Calu3 (cell line): Measurements from ENCODE around the gene CYLD. TPM values are rescaled to one million over a fixed set of nuclear protein-coding genes. Genes with fewer than 3 reads are reported as not detected.

Experiments used
- BruUV-seq: library from RNA; stranded (reverse); fragments of 400-500 nt; replicated peaks from 2 replicates; lab custom pipeline; 2021; lab: Mats Ljungman, UMichigan
- CTCF ChIA-PET: fragments of 300-600 bp; sonication (Branson Sonifier 250); formaldehyde crosslinking; loops from one replicate; lab custom pipeline; 2022; ENCODE audit warnings: antibody characterized with exemption; lab: Charles Lee
- DNase-seq: peaks from one replicate; pipeline ENCODE4 v3.0.0; 2022
- H3K27ac Mint-ChIP-seq: one replicate; pipeline ENCODE4 v1.8.0; 2022; ENCODE audit warnings: mixed read lengths; ENCODE audit not compliant: unreplicated experiment
- H3K27me3 Mint-ChIP-seq: one replicate; pipeline ENCODE4 v1.8.0; 2022; ENCODE audit warnings: mixed read lengths; ENCODE audit not compliant: unreplicated experiment
- H3K36me3 Mint-ChIP-seq: one replicate; pipeline ENCODE4 v1.8.0; 2022; ENCODE audit warnings: mild to moderate bottlenecking, moderate library complexity, mixed read lengths; ENCODE audit not compliant: insufficient read depth, unreplicated experiment
- H3K4me1 Mint-ChIP-seq: one replicate; pipeline ENCODE4 v1.8.0; 2022; ENCODE audit warnings: mild to moderate bottlenecking, low read depth, mixed read lengths; ENCODE audit not compliant: unreplicated experiment
- H3K4me3 Mint-ChIP-seq: one replicate; pipeline ENCODE4 v1.8.0; 2022; ENCODE audit warnings: mild to moderate bottlenecking, low read depth, moderate library complexity, mixed read lengths; ENCODE audit not compliant: unreplicated experiment
- H3K9me3 Mint-ChIP-seq: one replicate; pipeline ENCODE4 v1.8.0; 2022; ENCODE audit warnings: low read depth, mixed read lengths; ENCODE audit not compliant: unreplicated experiment
- intact Hi-C: fragments of 100-400 bp; cut with micrococcal nuclease; formaldehyde crosslinking; loops from one replicate; pipeline ENCODE4 v1.10.0; 2022; ENCODE audit not compliant: unreplicated experiment
- total RNA-seq: library from RNA; stranded (reverse); gene quantifications from 2 replicates; pipeline ENCODE4 v1.2.3, GENCODE V29; 2022
- TF ChIP-seq, protein P1 (sequence below): fragments of 200-600 bp; IDR thresholded peaks from one replicate; pipeline ENCODE4 v1.8.0; 2022; ENCODE audit warnings: antibody characterized with exemption; ENCODE audit not compliant: unreplicated experiment

CYLD gene
- total RNA-seq, 1 experiment from 2014 or later = 31.8 TPM

DNA sequence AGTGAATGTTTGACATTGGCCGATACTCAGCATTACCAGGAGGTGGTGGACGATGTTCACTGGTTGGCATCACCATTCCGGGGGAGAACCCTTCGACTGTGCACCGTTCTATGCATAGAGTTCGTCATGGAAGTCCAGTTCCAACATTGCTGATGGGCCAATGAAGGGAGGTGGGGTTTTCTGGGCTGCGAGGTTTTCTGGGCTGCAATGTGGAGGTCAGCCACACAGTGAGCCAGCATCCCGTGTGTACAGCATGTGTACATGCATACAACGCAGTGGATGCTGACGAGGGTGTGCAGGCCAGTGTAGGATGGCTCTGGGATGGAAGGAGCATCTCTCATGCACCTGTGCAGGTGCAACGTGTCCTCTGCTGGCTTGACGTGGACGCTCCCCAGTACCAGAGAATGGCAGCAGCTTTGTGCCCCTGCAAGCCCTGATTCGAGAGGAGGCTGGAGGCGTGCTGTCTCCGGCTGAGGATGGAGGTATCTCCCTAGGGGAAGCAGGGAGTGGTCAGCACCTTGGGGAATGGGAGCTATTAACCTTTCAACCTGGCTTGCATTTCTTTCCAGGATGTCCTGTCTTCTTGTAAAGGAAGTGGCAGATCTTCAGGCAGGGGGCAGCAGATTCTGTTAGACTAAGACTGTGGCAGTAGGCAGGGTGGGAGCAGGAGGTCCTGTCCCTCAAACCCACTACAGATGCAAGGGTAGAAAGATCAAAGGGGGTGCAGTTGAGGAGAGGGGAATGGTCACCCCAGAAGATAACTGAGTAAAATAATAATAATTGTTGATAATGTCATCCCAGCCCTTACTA is 98.2 kb downstream of the CYLD start:
- H3K27me3 Mint-ChIP-seq = peaks cover 52% of the 10 kb centered on the region
- DNase-seq = no peak

DNA sequence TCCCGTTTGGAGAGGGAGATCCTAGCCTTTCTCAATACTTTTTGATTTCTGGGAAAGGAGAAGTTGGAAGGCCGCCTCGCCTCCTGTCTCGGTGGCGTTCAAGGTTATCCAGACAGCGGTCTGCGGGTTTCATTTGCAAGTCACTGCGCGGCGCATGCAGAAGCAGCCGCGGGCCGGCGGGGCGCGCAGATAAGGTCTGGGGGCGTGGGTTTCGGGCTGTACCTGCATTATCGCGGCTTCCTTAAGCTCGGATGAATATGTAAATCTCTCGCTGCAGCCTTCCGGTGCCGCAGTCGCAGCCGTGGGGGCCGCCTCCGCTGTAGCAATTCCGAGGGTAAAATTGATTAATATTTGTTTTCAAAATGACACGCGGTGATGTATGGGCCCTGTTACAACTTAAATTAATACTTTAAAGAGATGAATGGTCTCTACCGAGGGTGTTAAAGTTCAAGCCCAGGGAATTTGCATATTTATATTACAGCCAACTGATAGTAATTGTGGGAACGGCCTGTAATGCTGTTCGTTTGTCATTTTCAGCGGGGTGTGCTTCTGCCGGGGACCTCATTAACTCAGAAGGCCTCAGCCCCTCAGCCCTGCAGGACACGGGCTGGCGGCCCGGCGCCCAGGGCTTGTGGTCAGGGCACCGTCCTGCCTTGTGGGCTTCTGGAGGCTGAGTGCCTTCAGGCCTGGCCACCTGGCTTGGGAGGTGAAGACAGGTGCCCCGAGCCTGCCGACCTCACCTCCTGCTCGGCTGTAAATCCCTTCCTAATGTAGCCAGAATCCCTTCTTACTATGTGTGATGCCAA is 99.4 kb downstream of the CYLD start:
- Mint-ChIP-seq H3K36me3 (no peaks in the 10 kb centered on the region), H3K4me1 (no peaks in the 10 kb centered on the region), H3K9me3 (no peaks in the 10 kb centered on the region), H3K27me3 (peaks cover 53% of the 10 kb centered on the region), H3K4me3 (peak overlapping the region; percentile 49), H3K27ac (no peak overlapping the region)
- no peak for DNase-seq
- CTCF ChIA-PET = no interaction called here
- BruUV-seq = no TSS peak
- TF ChIP-seq, protein P1, sequence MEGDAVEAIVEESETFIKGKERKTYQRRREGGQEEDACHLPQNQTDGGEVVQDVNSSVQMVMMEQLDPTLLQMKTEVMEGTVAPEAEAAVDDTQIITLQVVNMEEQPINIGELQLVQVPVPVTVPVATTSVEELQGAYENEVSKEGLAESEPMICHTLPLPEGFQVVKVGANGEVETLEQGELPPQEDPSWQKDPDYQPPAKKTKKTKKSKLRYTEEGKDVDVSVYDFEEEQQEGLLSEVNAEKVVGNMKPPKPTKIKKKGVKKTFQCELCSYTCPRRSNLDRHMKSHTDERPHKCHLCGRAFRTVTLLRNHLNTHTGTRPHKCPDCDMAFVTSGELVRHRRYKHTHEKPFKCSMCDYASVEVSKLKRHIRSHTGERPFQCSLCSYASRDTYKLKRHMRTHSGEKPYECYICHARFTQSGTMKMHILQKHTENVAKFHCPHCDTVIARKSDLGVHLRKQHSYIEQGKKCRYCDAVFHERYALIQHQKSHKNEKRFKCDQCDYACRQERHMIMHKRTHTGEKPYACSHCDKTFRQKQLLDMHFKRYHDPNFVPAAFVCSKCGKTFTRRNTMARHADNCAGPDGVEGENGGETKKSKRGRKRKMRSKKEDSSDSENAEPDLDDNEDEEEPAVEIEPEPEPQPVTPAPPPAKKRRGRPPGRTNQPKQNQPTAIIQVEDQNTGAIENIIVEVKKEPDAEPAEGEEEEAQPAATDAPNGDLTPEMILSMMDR = no peak
- intact Hi-C loops = no loop called here

More for the DNA sequence above, 98.2 kb downstream of the CYLD start:
- BruUV-seq = no TSS peak
- no peak overlapping the region for H3K27ac Mint-ChIP-seq
- intact Hi-C loops = no loop called here
- CTCF ChIA-PET = no interaction called here
- H3K36me3 Mint-ChIP-seq = no peaks in the 10 kb centered on the region
- peaks cover 2% of the 10 kb centered on the region for H3K9me3 Mint-ChIP-seq
- TF ChIP-seq, protein P1 = no peak
- no peak overlapping the region for H3K4me3 Mint-ChIP-seq
- no peaks in the 10 kb centered on the region for H3K4me1 Mint-ChIP-seq

DNA sequence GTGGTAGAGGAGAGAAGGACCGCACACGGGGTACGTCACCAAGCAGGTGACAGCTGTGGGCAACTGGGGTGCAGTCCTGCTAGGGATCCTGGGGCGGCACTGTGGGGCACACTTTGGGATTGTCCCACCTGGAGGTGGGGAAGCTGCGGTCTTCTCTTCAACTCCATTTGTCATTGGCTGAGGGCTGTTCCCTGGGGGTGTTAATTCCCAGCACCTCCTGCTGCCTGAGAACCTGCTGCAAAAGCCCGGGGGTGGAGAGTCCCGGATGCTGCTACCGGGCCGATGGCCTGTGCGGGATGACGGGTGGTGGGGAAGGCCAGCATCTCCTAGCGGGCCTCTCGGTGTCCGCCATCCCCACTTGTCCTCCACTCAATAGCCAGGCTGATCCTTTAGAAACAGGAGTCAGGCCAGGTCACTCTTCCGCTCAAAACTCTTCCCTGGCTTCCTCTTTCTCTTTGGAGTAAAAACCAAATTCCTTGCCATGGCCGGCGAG is 100.2 kb downstream of the CYLD start:
- no peak overlapping the region for H3K27ac Mint-ChIP-seq
- no peaks in the 10 kb centered on the region for H3K4me1 Mint-ChIP-seq
- no TSS peak for BruUV-seq
- no peaks in the 10 kb centered on the region for H3K36me3 Mint-ChIP-seq
- no peak overlapping the region for H3K4me3 Mint-ChIP-seq
- intact Hi-C loops = no loop called here
- CTCF ChIA-PET = no interaction called here
- H3K27me3 Mint-ChIP-seq = peaks cover 59% of the 10 kb centered on the region
- H3K9me3 Mint-ChIP-seq = no peaks in the 10 kb centered on the region
- no peak for DNase-seq
- TF ChIP-seq, protein P1 = no peak

DNA sequence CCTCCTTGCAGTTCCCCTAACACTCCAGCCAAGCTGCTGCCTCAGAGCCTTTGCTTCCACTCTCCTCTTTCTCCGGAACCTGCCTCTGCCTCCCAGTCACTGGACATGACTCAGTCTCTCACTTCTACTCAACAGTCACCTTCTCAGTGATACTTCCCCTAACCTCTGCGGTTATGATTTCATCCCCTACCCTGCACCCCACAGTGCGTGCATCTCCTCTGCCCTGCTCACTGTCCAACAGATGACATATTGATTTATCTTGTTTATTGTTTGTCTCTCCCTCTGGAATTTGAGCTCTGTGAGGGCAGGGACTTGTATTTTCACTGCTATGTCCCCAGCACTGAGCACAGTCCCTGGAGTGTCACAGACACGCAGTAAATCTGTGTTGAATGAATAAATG is 100.7 kb downstream of the CYLD start:
- H3K27me3 Mint-ChIP-seq = peaks cover 64% of the 10 kb centered on the region
- no peaks in the 10 kb centered on the region for H3K36me3 Mint-ChIP-seq
- no peaks in the 10 kb centered on the region for H3K9me3 Mint-ChIP-seq
- H3K4me1 Mint-ChIP-seq = no peaks in the 10 kb centered on the region
- no peak overlapping the region for H3K27ac Mint-ChIP-seq
- no peak overlapping the region for H3K4me3 Mint-ChIP-seq
- no TSS peak for BruUV-seq
- CTCF ChIA-PET = no interaction called here
- DNase-seq = no peak
- intact Hi-C loops = no loop called here
- TF ChIP-seq, protein P1 = no peak
